GM21529 (cell line): Measurements from ENCODE around the gene TMEM117.

Experiments
- ATAC-seq: cut with Tn5 transposase; IDR thresholded peaks from one replicate; pipeline ENCODE4 v1.9.1; 2021; ENCODE audit not compliant: unreplicated experiment

TMEM117 gene

DNA sequence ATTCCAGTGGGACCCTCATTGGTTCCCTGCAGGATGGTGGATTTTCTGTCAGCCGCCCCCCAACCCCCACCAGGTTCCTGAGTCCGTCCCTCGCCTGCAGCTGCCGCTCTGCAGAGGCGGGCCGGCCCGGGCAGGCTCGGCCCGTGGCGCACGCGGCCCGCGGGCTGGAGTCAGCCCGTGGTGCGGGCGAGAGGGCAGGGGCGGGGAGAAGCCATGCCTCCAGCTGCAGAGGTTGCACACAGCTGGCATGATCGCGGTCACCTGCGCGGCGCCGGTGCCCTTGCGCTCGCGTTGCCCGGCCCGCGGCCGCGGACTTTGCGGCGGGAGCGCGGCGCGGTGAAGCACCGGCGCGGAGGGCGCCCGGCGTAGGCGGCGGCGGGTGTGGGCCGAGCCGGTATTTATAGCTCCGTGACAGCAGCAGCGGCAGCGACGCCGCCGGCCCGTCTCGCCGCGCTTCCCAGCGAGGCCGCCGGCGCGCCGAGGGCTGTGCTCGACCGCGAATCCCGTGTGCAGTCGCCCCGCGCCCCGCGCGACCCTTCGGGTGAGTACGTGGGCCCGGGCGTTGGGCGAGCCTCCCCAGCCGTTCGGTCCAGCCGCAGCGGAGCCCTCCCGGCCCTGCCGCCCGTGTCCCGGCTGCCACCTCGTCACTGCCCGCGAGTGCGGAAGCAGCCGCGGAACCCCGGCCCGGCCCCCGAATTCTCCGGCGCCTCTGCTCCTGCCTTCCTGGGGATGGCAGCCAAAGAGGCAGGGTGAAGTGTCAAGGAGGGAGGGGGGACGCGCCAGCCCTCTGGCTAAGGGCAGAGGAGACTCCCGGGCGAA lies at the start of gene TMEM117:
Gene TMEM117 (plus strand): TSS at position 426 of the 819 bp plus-strand sequence.
- ATAC-seq, result peak; percentile 76

DNA sequence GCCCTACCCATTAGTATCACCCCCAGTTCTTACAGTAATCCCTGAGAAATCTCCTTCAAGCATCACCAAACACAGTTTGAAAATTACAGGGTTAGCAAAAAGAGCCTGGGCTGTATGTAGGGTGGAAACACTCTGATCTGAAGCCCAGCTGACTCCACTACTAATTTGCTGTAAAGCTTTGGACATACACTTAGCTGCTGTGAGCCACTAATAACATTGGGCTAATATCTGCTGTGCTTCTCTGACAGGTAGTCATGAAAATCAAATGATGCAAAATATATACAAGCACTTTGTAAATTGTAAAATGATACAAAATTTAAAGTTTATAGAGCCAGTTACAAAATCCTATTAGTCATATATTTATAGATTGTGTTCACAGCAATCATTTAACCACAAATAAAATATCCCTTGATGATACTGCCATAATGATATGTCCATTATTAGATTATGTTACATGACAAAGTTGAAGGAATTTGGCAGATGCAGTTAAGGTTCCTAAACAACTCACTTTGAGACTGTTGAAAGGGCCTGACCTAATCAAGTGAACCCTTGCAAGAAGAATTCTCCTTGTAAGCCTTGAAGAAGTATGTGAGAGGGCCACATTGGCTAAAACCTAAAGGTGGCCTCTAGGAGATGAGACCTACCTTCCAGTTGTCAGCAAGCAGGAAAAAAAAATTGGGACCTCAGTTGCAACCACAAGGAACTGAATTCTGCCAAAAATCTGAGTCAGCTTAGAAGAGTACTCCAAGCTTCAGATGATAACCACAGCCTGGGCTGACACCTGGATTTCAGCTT lies 48.8 kb upstream of the TMEM117 start:
- no peak for ATAC-seq

- ATAC-seq, result no peak
Measured at GRCh38 chr12:43789941-43790340, 45.9 kb upstream of the TMEM117 start.

DNA sequence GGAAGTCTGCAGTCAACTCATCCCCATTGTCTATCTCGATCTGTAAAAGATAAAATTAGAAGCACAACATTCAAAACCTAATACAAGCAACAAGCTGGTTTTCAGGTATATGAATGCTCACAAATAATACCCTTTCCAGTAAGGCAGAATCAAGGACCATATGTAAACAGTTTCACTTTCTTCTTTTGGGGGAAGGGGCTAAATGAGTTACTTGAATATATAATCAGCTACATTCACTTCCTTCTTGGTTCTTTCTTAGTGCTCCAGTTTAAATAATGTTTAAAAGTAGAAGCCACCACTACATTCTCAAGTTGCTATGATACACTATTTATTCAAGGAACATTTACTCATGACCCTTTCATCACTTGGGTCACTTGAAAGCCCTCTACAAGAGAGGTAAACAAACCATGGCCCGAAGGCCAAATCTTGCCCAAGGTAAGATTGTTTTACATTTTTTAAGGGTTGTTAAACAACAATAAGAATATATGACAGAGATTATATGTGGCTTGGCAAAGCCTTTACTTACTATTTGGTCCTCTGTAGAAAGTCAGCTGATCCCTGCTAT lies 40.1 kb upstream of the TMEM117 start:
- no peak for ATAC-seq

GRCh38 chr12:43797561-43798217 lies 38.2 kb upstream of the TMEM117 start:
- no peak for ATAC-seq

- ATAC-seq, result peak; percentile 23
Measured at GRCh38 chr12:43805149-43805859, 30.6 kb upstream of the TMEM117 start.

GRCh38 chr12:43805860-43806736 lies 29.8 kb upstream of the TMEM117 start, which contains the start of gene TWF1:
TWF1 (minus strand) TSS chr12:43806317; CDS start chr12:43806245, 72 bp downstream.
- peak; percentile 94 for ATAC-seq

DNA sequence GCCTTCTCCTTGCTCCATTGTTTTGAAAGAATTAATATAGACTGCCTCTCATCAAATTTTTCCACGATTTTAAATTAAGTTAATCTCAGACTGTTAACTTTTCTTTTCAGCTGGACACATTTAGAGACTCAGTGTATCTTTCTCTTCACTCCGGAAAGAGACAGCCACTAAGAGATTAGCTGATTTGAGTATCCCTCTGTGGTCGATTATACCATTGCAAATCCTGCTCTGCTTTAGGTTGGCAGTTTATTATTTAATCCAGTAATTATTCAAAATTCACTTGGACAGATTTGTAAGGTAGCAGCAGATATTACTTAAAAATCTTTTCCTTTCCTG lies 29.2 kb upstream of the TMEM117 start:
- no peak for ATAC-seq

DNA sequence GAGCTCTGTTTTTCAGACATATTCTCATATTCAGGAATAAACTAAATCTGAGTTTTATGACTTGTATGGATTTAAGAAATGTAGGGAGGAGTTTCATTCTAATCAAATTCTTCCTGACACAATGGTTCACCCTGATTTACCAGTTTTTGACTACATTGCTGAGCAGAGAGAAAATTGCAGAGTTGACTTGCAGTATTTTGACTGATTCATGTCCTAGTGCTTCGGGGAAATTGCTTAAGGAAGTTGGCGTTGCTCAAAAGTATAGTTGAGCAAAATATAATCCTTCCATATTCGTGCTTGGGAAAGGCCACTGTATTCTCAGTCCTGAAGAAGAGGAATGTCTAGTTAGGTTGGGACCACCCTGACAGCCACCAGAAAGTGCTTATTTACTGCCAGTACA lies 28.5 kb upstream of the TMEM117 start:
- no peak for ATAC-seq

DNA sequence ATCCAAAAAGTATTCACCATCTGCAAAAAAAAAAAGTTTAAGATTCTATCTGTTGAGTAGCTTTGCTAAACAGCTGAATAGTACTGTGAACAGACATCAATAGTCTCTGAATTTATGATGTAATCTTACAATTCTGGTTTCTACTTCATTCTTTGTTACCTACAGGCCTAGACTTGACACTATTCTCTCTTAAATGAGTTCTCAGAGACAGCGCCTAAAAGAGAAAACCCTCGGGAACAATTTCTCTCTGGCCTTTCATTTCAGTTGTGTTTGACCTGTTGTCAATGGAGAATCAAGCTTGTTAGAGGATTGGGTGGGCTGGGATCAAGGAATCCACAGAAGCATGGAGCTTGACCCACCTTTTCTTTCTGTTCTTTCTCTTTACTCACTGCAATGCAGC lies 23.8 kb upstream of the TMEM117 start:
- ATAC-seq, result no peak

- ATAC-seq, result no peak
Measured at GRCh38 chr12:43812926-43813325, 23.0 kb upstream of the TMEM117 start.

GRCh38 chr12:43815416-43815815 lies 20.5 kb upstream of the TMEM117 start:
- no peak for ATAC-seq

- no peak for ATAC-seq
Measured at GRCh38 chr12:43816168-43816567, 19.7 kb upstream of the TMEM117 start.

GRCh38 chr12:43824207-43824775 lies 11.6 kb upstream of the TMEM117 start:
- ATAC-seq, result no peak

GRCh38 chr12:43826681-43827080 lies 9.2 kb upstream of the TMEM117 start:
- no peak for ATAC-seq

- no peak for ATAC-seq
Measured at GRCh38 chr12:43827093-43827492, 8.8 kb upstream of the TMEM117 start.

DNA sequence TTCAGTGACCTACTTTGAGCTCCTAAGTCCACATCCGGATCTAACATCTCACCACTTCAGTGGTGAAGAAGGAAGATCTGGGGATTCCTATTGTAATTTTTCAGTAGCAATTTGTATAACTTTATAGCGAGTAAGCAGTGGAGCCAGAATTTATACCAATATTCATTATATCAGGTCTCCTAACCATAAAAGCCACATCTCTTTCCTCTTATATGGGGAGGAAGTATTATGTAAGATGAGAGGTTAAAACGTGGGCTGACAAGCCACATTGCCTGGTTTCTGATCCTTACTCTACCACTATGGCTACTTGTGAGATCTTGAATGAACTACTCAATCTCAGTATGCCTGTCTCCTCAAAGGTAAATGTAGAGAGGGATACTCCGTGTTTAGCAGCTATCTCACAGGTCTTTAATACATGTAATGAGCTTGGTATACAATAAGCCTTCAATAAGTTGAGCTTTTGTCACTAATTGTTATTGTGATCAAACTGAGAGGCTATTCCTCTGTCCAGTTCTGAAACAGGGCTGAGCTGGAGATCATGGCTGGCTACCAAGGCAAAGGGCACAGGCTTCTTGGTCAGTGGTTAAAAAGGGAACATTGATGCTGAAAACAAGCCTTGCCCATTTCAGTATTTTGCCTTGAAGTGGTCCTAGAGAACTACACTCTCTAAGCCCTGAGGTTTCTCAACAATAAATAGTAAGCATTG lies 3.3 kb upstream of the TMEM117 start:
- no peak for ATAC-seq

DNA sequence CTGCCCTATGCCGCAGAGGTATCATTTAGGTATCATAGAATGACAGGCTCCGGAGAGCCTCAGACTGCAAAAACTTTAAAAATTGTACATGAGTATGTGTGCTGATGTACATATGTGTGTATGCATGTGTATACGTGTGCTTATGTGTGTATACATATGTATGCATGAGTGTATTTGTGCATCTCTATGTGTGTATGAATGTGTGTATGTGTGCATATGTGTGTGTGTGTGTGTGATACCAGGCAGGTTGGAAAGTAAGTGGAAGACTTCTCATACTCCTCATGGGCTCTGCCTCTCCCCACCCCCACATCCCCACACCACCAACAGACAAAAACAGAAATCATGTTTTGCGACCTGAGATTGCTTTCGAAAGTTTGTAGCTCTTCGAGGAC lies 621 bp upstream of the TMEM117 start:
- no peak for ATAC-seq

DNA sequence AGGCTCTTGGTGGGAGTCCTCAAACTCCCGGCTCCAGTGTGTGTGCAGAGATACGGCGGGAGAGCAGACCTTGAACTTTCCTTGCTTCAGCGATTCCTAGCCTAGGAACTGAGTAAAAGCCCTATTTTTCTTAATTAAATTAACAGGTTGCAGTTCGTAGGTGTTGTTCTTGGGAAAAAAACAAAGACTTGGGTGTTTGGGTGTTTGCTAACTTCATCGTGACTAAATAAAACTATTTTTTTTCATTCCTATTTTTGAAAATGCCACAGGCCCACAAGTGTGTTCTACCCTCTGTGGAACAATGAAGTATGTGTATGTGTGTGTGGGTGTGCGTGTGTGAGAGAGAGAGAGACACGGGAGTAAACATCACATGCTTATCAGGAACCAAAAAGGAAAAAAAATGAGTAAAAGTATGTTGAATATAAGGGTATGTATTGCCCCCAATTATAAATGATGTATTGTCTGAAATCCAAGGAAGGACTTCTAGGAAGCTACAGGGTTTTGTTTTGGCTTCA lies 651 bp downstream of the TMEM117 start:
- peak; percentile 24 for ATAC-seq
